ENCODE results near the gene CLIP2.

Gene CLIP2

DNA sequence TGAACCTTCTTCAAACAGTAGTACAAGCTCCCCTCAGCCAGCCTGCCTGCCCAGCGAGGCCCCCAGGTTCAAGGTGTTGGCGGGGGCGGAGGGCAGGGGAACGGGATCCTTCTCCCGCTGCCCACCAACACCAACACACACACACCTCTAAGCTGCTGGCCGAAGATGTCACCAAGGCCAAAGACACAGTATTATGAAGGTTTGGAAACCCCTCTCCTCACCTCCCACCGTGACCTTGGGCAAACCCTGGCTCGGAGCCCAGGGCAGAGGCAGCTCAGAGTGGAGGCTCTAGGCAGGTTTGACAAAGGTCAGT, 115.1 kb downstream of the CLIP2 start:
- TF ChIP-seq TAF1 (IDR thresholded peaks at IDR 0.05; ENCODE audit: borderline replicate concordance, insufficient read depth, low read length) = no peak

GRCh38 chr7:74404741-74405140, 115.5 kb downstream of the CLIP2 start:
- TF ChIP-seq POLR2AphosphoS5 (IDR thresholded peaks at IDR 0.05; ENCODE audit: low read depth, low read length) (no peak), REST (IDR thresholded peaks at IDR 0.05; ENCODE audit: insufficient read depth in 1 of 2, low read depth in 2 of 2, low read length in 2 of 2) (no peak), SIN3A (IDR thresholded peaks at IDR 0.05; ENCODE audit: borderline replicate concordance, insufficient read depth, low read length) (no peak), FOXP2 (optimal IDR thresholded peaks at IDR 0.05; ENCODE audit: borderline replicate concordance, extremely low read depth, extremely low read length, insufficient read depth) (no peak), TAF1 (IDR thresholded peaks at IDR 0.05; ENCODE audit: borderline replicate concordance, insufficient read depth, low read length) (no peak)

DNA sequence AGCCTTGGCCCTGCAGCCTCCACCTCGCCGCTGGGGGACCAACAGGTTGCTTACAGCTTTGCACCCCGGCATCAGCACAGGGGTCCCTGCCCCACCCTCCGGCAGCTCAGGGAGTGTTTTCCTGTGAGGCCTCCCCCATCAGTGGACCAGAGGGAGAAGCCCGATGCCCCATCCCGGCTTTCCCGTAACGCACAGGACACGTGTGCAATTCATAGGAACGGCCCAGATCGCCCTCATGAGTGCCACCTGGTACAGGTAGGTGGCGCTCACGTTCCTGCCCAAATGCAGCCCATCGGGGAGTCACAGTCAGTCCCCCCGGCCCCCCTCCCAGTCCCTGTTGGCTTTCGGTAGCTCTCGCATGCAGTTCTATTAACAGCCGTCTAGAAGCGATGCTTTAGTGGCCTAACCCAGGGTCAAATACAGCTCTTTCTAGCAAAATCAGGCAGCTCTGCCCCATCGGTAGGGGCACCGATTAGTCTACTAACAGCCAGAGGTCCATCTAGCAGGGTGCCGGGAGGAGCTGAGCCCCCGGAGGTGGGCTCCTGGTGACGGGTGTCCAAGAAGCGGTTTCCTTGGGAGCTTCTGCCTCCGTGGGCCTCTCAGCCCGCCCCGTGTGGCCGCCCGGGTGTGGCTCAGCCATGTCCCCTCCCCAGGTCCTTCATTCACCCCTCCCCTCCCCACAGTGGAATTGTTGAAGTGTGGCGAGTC, 116.1 kb downstream of the CLIP2 start:
- TF ChIP-seq FOXP2 (optimal IDR thresholded peaks at IDR 0.05; ENCODE audit: borderline replicate concordance, extremely low read depth, extremely low read length, insufficient read depth) = no peak
- TF ChIP-seq TAF1 (IDR thresholded peaks at IDR 0.05; ENCODE audit: borderline replicate concordance, insufficient read depth, low read length) = no peak
- TF ChIP-seq POLR2AphosphoS5 (IDR thresholded peaks at IDR 0.05; ENCODE audit: low read depth, low read length) = no peak
- no peak for TF ChIP-seq REST (IDR thresholded peaks at IDR 0.05; ENCODE audit: insufficient read depth in 1 of 2, low read depth in 2 of 2, low read length in 2 of 2)
- no peak for TF ChIP-seq SIN3A (IDR thresholded peaks at IDR 0.05; ENCODE audit: borderline replicate concordance, insufficient read depth, low read length)

DNA sequence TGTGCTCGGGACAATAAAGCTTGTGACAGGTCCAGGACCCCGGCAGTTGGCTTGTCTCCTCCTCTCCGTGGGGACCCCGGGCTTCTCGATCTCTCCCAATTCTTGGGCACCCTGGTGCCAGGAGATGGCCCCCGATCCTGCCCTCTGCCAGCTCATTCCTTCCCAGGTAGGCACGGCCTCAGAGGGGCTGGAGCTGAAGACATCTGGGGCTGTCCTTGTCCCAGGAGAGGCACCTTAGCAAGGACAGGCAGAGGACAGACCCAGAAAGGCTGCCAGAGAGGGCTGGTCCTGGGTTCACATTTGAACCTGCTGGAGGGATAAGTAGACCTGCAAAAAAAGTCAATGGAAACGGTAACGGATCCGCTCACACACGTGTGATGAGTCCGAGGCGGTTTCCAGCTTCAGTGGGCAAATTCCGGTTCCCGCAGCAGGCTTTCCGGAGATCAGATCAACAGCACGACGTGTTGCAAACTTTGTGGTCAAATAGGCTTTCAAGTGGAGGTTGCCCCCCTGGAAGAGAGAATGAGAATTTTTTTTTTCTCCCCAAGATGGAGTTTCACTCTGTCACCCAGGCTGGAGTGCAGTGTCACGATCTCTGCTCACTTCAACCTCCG, 116.8 kb downstream of the CLIP2 start:
- TF ChIP-seq POLR2AphosphoS5 (IDR thresholded peaks at IDR 0.05; ENCODE audit: low read depth, low read length) = no peak
- TF ChIP-seq SIN3A (IDR thresholded peaks at IDR 0.05; ENCODE audit: borderline replicate concordance, insufficient read depth, low read length) = no peak

DNA sequence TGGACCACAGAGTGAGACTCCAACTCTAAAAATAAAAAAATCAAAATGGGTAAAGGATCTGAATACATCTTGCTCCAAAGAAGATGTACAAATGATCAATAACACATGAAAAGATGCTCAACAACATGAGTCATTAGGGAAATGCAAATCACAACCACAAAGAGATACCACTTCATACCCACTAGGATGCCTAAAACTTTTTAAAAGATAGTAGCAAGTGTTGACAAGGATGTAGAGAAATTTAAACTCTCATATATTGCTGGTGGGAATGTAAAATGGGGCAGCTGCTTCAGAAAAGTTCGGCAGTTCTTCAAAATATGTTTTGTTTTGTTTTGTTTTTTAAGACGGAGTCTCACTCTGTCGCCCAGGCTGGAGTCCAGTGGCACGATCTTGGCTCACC, 118.8 kb downstream of the CLIP2 start:
- TF ChIP-seq FOXP2 (optimal IDR thresholded peaks at IDR 0.05; ENCODE audit: borderline replicate concordance, extremely low read depth, extremely low read length, insufficient read depth) (no peak), SIN3A (IDR thresholded peaks at IDR 0.05; ENCODE audit: borderline replicate concordance, insufficient read depth, low read length) (no peak), REST (IDR thresholded peaks at IDR 0.05; ENCODE audit: insufficient read depth in 1 of 2, low read depth in 2 of 2, low read length in 2 of 2) (no peak), POLR2AphosphoS5 (IDR thresholded peaks at IDR 0.05; ENCODE audit: low read depth, low read length) (no peak), TAF1 (IDR thresholded peaks at IDR 0.05; ENCODE audit: borderline replicate concordance, insufficient read depth, low read length) (no peak)

DNA sequence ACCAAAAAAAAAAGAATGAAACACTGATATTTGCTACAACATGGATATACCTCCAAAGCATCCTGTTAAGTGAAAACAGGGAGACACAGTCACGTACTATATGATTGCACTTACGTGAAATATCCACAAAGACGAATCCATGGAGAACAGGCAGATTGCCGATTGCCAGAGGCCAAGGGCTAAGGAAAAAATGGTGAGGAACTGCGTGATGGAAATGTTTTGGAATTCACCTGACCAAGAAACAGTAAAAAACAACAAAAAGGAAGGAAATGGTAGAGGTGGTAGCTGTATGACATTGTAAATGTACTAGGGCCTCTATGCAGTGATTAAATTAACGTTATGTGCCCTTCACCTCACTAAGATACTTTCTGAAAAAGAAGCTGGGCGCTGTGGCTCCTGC, 120.4 kb downstream of the CLIP2 start:
- TF ChIP-seq FOXP2 (optimal IDR thresholded peaks at IDR 0.05; ENCODE audit: borderline replicate concordance, extremely low read depth, extremely low read length, insufficient read depth) = no peak
- TF ChIP-seq REST (IDR thresholded peaks at IDR 0.05; ENCODE audit: insufficient read depth in 1 of 2, low read depth in 2 of 2, low read length in 2 of 2) = no peak
- TF ChIP-seq POLR2AphosphoS5 (IDR thresholded peaks at IDR 0.05; ENCODE audit: low read depth, low read length) = no peak
- no peak for TF ChIP-seq SIN3A (IDR thresholded peaks at IDR 0.05; ENCODE audit: borderline replicate concordance, insufficient read depth, low read length)
- no peak for TF ChIP-seq TAF1 (IDR thresholded peaks at IDR 0.05; ENCODE audit: borderline replicate concordance, insufficient read depth, low read length)
